ENCODE results near the gene CLEC3B.
"Not testable (repeated sequence)": the region's sequence is repeated elsewhere in the genome, so short reads cannot be mapped to it uniquely, and the experiment has no call there.

Gene CLEC3B

GRCh38 chr3:45037720-45038455 is 11.8 kb downstream of the CLEC3B start:
- peak; percentile 92 for DNase-seq

GRCh38 chr3:45041666-45042065 is 15.6 kb downstream of the CLEC3B start:
- DNase-seq, result no peak

GRCh38 chr3:45042162-45042561 is 16.1 kb downstream of the CLEC3B start:
- DNase-seq, result no peak

- no peak for DNase-seq
Observed at GRCh38 chr3:45043728-45044299, 17.7 kb downstream of the CLEC3B start.

GRCh38 chr3:45048244-45048643 is 22.1 kb downstream of the CLEC3B start:
- no peak for DNase-seq

GRCh38 chr3:45049807-45050206 is 23.7 kb downstream of the CLEC3B start:
- no peak for DNase-seq

GRCh38 chr3:45051685-45052084 is 25.6 kb downstream of the CLEC3B start:
- DNase-seq, result no peak

GRCh38 chr3:45053805-45054195 is 27.7 kb downstream of the CLEC3B start:
- DNase-seq, result not testable (repeated sequence)

GRCh38 chr3:45054196-45054857 is 28.2 kb downstream of the CLEC3B start:
- DNase-seq, result no peak

- no peak for DNase-seq
Observed at GRCh38 chr3:45055032-45055410, 28.9 kb downstream of the CLEC3B start.

- DNase-seq, result no peak
Observed at GRCh38 chr3:45055411-45056143, 29.5 kb downstream of the CLEC3B start.

- DNase-seq, result no peak
Observed at GRCh38 chr3:45056608-45057301, 30.7 kb downstream of the CLEC3B start.

GRCh38 chr3:45057557-45057956 is 31.5 kb downstream of the CLEC3B start:
- no peak for DNase-seq

- no peak for DNase-seq
Observed at GRCh38 chr3:45059132-45059531, 33.0 kb downstream of the CLEC3B start.

GRCh38 chr3:45060165-45060892 is 34.2 kb downstream of the CLEC3B start:
- no peak for DNase-seq

GRCh38 chr3:45062697-45063070 is 36.6 kb downstream of the CLEC3B start:
- DNase-seq, result no peak

GRCh38 chr3:45064512-45065372 is 38.6 kb downstream of the CLEC3B start:
- DNase-seq, result peak; percentile 62

GRCh38 chr3:45065373-45065720 is 39.2 kb downstream of the CLEC3B start:
- no peak for DNase-seq

GRCh38 chr3:45066109-45066801 is 40.2 kb downstream of the CLEC3B start:
- DNase-seq, result no peak

- DNase-seq, result no peak
Observed at GRCh38 chr3:45067486-45067885, 41.4 kb downstream of the CLEC3B start.

- DNase-seq, result no peak
Observed at GRCh38 chr3:45067941-45068340, 41.8 kb downstream of the CLEC3B start.
